Lung microvascular endothelial cell (primary cell): Measurements from ENCODE around the gene TLE5. TPM values are rescaled to one million over a fixed set of nuclear protein-coding genes. Genes with fewer than 3 reads are reported as not detected.
"Not testable (repeated sequence)": the region's sequence is repeated elsewhere in the genome, so short reads cannot be mapped to it uniquely, and the experiment has no call there.

ENCODE experiments used
- DNase-seq, 2 donors: peaks; one replicate each; pipeline versions ENCODE4 v3.0.0 to v3.0.0-alpha.2; 2010; ENCODE audit warnings: low read depth in 2 of 2
- total RNA-seq: library from RNA; depleted of rRNA; stranded (reverse); fragments of >200 nt; gene quantifications from 2 replicates; pipeline ENCODE4 v1.2.1, GENCODE V29; 2014

The TLE5 gene
- total RNA-seq, 1 donor from 2014 or later: 142 TPM

DNA sequence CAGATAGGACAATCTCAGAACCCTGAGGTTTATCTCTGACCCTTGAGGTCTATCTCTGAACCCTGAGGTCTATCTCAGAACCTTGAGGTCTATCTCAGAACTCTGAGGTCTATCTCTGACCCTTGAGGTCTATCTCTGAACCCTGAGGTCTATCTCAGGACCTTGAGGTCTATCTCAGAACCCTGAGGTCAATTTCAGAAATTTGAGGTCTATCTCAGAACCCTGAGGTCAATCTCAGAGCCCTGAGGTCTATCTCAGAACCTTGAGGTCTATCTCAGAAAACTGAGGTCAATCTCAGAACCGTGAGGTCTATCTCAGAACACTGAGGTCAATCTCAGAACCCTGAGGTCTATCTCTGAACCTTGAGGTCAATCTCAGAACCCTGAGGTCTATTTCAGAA, 35.5 kb downstream of the TLE5 start:
- no peak for DNase-seq

DNA sequence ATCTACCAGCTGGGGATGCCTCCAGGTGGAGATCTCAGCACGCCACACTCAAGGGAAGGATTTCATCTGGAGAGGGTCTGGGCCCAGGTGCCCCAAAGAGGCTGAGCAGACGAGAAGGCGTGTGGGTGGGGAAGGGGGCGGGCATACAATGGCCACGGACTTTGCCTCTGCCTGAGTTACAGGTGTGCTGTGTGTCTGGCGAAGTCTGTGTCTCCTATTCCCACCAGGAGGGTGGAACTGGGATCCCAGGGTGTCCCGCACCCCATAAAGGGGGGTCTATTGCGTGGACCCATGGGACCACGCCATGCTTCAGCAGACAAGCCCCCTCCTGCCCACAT, 36.8 kb downstream of the TLE5 start:
- no peak for DNase-seq

DNA sequence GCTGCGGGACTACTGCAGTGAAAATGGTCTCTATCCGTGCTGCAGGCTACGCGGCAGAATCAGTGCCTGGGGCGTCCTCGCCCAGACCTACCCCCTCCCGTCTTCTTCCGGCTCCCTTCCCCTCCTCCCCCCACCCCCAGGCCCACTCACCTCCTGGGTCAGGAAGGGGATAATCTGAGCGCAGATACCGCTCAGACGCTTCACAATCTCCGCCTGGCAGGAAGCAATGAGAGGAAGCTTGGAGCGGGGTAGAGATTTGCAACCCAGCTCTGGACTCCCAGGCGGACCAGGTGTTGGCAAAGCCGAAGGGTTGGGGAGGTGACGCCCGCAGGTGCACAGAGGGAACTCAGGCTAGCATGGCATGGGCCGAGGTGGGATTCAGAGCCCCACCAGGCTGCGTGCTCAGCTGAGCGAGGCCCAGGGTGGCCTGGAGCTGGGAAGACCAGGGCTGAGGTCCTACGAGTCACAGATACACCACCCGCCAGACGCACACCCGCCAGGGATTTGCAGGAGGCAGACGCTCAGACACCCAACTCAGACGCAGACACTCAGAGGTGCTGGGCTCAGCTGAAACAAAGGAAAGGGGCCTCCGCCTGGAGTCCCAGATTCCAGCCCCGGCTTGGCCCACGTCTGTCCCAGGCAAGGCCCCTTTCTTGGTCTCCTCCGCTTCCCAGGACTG, 37.3 kb downstream of the TLE5 start:
- no peak for DNase-seq

DNA sequence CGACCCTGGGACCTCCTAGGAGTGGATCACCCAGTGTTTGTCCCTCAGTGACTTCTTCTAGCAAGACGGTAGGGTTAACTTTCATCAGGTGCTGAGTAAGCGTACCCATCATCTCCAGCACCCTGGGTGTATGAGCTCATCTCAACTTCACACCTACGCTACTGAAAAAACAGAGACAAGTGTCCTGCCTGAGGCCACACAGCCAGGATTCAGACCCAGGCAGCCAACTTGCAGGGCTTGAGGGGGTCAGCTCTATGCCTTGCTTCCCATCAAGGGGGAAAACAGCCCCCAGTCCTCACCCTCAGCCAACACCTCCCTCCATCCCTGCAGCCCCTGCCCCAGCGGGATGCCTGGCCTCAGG, 37.8 kb downstream of the TLE5 start:
- DNase-seq: no peak

DNA sequence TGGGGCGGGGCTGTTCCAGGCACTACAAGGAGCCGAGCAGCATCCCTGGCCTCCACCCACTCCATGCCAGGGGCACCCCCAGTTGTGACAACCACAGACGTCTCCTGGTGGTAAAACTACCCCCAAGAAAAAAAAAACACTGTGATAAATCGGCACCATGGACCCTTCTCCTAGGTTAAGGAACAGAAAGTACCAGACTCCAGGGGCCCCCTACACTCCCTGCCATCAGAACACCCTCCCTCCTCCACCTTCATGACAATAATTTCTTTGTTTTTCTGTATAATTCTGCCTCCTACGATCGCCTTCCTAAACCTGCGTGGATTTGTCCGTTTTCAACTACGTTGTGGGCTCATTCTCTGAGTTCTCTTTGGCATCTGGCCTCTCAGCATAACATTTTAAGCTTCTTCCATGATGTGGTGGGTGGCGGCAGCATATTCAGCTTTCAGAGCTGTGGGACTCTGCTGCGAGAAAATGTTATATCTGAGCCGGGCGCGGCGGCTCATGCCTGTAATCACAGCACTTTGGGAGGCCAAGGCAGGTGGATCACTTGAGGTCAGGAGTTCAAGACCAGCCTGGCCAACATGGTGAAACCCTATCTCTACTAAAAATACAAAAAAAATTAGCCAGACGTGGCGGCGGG, 41.9 kb downstream of the TLE5 start:
- no peak for DNase-seq

DNA sequence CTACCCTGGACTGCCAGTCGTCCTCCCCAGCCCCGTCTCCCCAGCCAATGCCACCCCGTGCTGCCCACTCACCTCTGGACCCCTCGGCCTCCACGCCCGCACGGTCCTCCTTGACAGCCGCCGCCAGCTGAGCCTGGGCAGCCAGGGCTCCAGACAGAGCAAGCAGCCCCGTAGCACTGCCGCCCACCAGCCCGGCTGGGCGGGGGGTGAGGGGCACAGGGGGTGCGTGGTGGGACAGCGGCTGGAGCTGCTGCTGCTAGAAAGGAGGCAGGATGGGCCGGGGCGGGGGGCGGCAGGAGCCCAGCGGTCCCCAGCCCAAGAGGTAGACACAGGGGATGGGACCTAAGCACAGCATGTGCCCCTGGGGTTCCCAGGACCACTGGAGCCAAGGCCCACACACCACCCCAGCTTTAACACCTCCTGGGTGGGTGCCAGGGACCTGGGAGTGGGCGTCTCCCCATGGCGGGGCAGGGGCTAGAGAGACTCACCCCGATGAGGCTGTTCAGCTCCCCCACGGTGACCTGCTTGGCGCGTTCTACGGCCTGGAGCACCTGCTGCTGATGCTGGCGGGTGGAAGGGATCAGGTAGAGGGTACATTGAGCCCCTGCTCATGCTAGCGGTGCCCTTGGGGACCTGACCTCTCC, 43.0 kb downstream of the TLE5 start:
- no peak for DNase-seq

DNA sequence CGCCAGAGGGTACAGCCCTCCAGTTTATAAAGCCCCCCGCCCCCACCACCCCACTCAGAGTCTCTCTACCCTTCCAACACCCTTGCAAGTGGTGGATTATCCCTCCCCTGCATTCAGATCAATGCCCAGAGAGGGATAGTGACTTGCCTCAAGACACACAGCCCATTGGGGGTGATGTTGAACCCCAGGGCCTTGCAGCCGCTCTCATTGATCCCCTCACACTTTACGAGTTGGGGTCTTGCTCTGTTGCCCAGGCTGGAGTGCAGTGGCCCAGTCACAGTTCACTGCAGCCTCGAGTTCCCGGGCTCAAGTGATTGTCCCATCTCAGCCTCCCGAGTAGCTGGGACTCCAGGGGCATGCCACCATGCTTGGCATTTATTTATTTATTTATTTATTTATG, 44.4 kb downstream of the TLE5 start:
- DNase-seq: no peak

DNA sequence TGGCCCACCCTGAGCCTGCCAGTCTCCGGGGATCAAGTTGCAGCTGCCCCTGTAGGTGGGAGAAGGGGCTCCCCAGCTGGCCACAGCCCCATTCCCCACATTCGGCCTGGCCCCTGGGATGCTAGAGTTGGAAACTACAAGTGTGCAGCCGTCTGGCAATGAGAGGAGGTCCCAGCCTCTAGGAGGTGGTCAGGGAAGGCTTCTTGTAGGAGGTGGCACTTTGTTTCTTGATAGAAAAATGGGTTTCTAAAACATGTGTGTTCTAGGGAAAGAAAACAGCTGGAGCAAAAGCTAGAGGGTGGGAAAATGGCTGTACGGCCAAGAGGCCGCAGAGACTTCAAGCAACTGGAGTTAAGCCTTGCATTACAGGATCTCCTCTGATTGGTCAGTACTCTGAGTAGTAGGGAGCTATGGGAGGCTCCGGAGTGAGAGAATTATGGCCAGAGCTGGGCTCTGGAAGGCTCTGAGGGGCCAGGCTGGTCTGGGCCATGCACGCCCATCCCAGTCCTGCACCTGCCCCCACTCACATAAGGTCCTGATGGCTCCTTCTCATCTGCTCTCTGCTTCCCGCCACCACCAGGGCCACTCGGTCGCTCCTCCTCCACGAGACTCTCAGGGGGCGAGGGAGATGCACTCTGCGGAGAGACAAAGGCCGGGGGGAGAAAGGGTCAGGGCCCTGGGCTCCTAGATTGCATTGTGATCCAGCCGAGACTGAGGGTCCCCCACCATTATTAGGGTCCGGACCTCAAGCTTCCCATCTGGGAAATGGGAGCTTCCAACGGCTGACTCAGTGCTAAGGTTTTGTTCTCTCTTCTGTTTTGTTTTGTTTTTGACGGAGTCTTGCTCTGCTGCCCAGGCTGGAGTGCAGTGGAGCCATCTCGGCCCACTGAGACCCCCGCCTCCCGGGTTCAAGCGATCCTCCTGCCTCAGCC, 46.9 kb downstream of the TLE5 start:
- DNase-seq: no peak

DNA sequence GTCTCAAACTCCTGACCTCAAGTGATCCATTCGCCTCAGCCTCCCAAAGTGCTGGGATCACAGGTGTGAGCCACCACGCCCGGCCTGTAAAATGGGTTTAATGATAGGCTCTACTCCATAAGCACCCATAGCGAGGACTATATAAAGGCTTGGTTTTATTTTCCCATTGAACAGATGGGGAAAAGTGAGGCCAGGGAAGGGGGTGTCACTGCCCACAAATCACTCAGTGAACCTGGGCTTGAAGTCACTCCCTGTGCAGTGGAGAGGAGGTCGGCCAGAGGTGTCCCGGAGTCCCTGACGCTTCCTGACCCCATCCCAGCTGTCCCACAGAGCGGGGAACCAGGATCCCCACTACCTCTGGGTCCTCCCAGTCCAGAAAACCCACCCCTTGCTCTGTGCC, 48.2 kb downstream of the TLE5 start:
- no peak for DNase-seq

DNA sequence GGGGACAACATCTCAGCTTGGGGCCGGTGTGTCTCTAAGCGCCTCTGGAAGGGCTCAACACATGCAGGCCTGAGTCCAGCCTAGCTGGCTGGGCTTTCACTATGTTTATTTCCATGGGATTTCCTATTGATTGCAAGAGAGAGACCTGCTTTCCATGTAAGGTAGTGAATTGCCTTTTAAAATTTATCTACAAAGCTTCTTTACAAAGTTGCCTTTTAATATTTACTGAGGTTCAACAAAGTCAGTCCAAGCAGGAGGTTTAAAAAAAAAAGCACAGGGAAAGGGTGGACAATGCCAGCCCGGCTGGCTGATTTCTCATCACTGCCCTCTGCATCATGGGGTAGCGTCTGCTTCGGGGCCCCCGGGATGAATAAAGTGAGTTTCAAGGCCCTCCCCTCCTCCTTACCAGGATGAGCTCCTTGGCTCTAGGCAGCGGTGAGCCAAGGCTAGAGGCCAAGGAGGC, 49.0 kb downstream of the TLE5 start:
- no peak for DNase-seq

DNA sequence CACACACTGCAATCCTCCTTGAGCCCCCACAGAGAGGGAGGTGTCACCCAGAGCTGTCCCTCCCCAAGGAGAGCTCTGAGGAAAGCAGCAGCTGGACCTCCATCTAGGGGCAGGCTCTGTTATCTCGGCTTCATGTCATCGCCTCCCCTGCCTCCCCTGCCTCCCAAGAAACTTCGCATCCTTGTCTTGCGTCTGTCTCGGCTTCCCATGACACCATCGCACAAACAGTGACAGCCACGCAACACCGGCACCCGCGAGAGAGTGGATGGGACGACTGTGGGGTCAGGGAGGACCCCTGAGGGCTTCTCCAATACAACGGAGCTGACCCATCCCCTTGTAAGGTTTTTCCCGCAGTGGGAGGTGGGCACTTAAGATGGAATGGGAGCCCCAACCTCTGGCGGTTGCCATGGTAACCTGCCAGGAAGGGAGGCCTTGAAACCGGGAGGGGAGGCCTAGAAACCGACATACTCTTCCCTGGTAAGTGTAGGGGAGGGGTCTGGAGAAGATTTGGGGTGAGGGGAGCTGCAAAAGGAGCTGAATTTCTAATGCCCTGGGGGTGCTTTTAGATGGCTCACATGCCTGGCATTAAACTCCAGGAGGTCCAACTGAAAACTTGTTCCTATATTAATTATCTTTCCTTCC, 49.6 kb downstream of the TLE5 start:
- DNase-seq: no peak

DNA sequence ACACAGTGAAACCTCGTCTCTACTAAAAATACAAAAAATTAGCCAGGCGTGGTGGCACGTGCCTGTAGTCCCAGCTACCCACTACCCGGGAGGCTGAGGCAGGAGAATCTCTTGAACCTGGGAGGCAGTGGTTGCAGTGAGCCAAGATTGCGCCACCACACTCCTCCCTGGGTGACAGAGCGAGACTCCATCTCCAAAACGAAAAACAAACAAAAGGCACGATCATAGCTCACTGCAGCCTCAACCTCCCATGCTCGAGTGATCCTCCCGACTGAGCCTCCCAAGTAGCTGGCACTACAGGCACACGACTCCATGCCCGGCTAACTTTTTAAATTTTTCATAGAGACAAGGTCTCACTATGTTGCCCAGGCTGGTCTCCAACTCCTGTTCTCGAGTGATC, 50.2 kb downstream of the TLE5 start:
- not testable (repeated sequence) for DNase-seq

DNA sequence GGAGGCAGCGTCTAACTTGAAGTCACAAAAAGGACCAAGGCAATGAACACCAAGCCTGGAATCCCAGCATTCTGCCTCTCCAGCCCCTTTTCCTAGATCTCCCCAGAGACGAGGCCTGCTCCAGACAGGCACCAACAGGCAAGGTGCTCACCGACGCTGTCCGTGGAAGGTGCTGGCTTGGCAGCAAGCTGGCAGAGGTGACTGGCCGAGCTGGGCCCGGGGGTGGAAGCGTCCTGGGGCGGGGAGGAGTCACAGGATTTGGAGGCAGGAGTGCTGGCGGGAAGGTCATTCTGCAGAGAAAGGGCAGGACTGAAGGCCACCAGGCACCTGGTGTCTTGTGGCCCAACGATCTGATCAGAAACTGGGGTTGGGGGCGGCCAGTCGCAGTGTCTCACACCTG, 51.4 kb downstream of the TLE5 start:
- no peak for DNase-seq

DNA sequence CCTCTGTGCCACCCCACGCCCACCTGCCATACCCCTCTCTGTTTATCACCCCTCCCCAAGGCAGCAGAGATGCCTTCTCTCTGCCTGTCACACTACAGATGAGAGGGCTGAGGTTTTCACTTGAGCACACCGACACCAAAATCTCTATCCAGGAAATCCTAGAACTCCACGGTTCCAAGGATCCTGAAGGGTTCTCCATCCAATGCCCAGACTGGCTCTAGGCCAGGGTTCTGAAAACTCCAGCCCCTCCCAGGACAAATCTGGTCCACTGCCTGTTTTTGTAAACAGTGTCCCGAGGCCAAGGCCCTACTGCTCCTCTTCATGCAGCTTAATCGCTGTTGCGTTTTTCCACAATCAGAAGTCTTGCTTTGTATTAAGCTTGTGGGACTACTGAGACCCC, 53.3 kb downstream of the TLE5 start:
- no peak for DNase-seq

DNA sequence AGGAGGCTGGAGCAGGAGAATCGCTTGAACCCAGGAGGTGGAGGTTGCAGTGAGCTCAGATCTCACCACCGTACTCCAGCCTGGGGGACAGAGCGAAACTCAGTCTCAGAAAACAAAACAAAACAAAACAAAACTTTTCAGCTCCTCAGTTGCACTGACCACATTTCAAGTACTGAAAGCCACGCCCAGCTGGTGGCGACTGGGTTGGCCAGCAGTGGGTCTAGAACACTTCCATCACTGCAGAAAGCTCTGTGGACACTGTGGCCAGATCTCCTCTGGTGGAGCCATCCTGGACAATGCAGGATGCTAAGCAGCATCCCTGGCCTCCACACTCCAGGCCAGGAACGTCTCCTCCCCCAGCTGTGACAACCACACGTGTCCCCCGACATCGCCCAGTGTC, 54.3 kb downstream of the TLE5 start:
- no peak for DNase-seq

DNA sequence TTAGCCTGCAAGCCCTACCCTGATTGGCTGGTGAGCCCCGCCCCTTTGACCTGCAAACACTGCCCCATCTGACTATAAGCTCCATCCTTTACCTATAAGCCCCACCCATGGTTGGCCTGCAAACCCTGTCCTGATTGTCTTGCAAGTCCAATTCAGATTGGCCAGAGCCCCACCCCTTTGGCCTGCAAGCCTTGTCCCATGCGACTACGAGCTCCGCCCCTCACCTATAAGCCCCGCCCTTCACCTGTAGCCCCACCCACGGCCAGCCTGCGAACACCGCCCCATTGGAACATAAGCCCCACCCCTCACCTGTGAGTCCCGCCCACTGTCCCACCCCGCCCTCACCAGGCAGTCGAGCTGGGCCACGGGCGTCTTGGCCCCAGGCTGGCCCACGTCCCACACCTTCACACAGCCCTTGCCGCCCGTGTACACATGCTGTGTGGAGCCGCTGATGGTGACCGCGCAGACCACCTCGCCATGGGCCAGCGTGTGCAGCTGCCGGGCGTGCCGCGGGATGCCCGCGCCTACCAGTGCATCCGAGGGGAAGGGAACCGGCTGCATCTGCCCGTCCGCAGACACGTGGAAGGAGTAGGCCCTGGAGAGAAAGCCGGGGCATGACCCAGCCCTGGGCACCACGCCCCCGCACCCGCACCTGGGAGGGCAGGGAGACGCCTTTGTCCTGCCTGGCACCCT, 56.1 kb downstream of the TLE5 start:
- no peak for DNase-seq

DNA sequence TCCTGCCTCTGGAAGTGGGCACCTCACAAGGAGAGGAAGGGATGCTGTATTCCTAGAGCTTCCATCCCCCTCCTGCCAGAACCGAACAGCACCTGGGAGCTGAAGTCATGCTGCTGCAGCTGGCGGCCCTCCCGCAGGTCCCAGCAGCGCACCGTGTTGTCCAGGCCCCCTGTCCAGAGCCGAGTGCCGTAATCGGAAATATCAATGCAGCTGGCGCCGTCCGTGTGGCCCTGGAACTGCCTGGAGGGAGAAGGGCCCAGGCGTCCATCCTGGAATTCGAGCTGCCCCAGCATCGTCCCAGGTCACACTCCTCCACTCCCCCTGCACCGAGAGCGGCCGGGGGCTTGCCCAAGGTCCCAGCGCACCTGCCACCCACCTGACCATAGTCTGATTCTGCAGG, 57.0 kb downstream of the TLE5 start:
- DNase-seq: no peak

DNA sequence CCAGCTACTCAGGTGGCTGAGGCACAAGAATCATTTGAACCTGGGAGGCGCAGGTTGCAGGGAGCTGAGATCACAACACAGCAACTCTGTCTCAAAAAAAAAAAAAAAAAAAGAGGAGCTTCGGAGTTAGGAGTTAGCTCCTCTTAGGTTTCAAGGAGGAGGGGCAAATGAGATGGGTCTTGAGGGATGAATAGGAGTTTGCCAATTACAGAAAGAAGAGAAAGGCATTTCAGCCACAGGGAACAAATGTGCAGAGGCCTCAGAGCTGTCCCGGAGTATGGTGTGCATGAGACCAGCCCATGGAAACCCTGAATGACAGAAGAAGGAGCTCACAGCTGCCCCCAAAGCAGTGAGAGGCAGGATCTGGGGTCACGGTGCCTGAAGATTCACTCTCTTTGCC, 57.8 kb downstream of the TLE5 start:
- no peak for DNase-seq

DNA sequence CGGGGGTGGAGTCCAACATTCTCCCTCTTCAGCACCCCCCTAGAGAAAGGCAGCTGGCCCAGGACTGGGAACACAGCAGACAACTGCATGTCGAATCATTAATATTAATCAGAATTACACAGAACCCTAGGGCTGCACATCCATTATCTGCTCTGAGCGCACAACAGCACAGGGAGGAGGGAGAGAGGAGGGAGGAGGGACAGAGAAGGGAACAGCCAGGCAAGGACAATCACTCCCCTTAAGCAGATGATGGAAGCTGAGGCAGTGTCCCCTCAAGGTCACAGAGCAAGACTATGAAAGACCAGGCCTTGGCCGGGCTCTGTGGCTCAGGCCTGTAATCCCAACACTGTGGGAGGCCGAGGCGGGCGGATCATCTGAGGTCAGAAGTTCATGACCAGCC, 59.2 kb downstream of the TLE5 start:
- DNase-seq: no peak
